Renal cortical epithelial cell (primary cell): ENCODE data around the gene NDE1. TPM values are rescaled to one million over a fixed set of nuclear protein-coding genes. Genes with fewer than 3 reads are reported as not detected.
A peak's percentile ranks its signal among the peaks of the same experiment; 100 is the strongest.
"Not testable (repeated sequence)": the region's sequence is repeated elsewhere in the genome, so short reads cannot be mapped to it uniquely, and the experiment has no call there.

Experiments used
- DNase-seq: peaks from one replicate; pipeline ENCODE4 v3.0.0-alpha.2; 2011; ENCODE audit warnings: low read depth
- total RNA-seq: library from RNA; depleted of rRNA; stranded (reverse); fragments of >200 nt; gene quantifications from 2 replicates; pipeline ENCODE4 v1.2.3, GENCODE V29; 2014

NDE1 gene, protein sequence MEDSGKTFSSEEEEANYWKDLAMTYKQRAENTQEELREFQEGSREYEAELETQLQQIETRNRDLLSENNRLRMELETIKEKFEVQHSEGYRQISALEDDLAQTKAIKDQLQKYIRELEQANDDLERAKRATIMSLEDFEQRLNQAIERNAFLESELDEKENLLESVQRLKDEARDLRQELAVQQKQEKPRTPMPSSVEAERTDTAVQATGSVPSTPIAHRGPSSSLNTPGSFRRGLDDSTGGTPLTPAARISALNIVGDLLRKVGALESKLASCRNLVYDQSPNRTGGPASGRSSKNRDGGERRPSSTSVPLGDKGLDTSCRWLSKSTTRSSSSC
- total RNA-seq = 17.3 and 23.4 TPM in 2 replicates

DNA sequence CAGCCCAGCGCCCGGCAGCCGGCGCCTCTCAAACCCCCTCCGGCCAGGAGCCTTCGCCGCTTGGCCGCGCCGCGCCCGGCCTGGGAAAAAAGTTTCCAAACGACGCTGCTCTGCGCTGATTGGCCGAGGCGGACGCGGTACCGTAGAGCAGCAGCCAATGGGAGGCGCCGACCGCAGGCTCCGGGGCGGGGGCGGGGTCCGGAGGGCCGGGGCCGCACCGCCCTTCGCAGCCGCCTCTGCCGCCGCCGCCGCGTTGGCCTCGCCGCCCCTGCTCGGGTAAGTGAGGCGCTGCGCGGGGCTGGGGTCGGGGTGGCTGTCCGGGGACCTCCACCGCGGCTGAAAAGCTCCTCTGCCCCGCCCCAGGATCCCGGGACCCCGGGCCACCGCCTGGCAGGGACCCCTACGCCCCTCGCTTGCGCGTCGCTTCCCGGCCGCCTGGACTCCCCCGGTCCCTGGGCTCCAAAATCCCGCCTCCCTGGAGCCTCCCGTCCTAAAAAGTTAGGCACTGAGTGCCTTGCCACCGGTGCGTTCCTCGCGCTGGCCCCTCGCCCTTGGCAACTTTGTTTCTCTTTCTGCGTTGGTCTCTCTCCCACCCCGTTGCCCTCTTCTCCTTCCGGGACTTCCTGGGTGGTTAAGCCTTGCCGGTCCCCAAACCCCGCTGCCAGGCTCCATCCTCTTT is at the start of gene NDE1:
TSS of gene NDE1 (plus strand) at position 227 of the 679 bp plus-strand sequence. CDS start 14,534 bp downstream, outside the sequence.
- DNase-seq = peak; percentile 70

DNA sequence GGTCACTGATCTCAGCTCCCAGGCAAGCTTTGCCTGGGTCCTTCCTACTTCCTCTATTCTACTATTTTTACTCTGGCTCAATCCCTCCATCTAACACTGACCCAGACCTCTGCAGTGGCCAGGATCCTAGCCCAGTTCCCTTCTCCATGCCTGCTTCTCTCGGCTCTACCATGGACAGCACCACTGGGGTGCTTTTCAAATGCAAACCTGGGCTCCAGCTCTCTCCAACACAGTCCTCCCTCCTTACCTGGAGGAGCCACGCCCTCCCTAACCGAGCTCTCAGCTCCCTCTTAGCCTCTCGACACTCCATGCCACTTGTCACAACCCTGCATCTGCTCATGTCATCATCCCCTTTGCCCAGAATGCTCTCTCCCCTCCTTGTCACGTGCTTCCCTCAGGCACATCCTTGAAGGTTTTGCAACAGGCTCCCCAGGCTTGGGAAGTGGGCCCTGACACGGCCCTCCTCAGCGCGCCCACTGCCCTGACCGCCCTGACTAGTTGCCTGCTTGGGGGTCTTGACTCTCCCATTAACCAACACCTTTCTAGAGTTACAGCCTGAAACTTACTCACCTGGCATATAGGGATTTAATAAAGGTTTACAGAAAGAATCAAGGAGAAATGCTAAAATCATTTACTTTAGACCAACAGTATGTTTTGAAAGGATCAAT is 48.7 kb upstream of the NDE1 start:
- no peak for DNase-seq

DNA sequence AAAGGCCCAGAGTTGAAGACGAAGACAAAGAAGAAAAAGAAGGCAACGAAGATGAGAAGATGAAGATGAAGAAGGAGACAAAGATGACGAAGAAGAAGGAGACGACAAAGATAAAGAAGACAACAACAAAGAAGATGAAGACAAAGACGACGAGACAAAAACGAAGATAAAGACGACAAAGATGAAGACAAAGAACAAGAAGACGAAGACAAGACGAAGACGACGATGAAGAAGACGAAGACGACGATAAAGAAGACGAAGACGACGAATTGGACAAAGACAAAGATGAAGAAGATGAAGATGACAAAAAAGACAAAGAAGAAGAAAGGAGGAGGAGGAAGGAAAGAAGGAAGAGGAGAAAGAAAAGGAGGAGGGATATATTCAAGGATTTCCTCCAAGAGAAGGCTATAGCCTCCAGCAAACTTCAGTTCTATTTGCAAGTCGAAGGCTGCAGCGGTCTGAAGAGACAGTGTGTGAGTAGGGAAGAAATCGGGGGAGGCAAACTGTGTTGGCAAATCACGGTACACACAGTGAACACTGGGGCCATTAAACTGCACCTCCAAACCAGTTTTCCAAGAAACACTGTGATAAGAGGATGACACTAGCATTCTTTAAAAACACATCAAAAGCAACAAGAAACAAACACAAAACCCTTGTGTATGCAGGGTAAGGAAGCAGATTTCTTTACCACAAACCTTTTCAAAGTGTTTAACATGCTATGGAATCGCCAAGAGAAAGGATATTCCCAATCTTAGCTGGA is 47.6 kb upstream of the NDE1 start:
- DNase-seq = no peak

DNA sequence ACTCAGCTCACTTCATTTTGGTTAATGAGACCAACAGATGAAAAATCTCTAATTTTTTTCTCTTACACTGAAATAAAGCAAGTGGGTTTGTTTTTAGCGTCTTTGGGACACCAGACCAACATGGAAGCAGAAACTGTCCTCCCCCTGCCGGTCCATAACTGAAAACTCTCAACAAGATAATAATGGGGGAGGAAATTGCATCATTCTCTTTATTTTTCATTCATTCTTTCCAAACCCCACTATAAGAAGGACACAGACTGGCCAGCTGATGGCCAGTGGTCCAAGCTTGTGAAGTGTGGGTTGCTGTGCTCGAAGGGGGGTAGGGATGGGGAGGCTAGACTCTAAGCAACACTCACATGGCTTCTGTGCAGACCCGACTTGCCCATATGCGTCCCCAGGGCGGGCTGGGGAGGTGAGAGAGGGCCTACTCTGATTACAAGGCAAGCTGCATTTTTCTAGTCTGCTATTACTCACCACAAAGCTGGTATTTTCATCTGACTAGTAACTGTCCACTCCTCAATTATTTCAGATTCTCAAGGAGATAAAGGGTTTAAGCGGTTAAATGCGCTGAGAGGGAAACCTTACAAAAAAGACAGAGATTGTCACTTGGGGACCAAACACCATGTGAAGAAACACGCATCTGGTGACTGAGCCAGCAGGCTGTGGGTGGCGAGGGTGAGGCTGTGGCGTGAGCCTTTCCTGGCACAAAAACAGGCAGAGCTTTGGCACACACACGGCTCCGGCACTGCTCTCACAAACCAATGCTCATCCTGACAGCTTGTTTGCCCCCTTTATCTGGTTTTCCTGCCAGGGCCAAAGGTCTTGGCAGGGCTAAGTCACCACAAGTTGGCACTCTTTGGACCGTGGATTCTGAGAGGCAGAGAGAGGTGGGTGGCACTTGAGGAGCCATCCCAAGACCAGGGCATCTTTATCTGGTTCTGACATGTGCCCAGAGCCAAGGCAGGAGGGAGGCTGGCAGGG is 45.3 kb upstream of the NDE1 start:
- no peak for DNase-seq

DNA sequence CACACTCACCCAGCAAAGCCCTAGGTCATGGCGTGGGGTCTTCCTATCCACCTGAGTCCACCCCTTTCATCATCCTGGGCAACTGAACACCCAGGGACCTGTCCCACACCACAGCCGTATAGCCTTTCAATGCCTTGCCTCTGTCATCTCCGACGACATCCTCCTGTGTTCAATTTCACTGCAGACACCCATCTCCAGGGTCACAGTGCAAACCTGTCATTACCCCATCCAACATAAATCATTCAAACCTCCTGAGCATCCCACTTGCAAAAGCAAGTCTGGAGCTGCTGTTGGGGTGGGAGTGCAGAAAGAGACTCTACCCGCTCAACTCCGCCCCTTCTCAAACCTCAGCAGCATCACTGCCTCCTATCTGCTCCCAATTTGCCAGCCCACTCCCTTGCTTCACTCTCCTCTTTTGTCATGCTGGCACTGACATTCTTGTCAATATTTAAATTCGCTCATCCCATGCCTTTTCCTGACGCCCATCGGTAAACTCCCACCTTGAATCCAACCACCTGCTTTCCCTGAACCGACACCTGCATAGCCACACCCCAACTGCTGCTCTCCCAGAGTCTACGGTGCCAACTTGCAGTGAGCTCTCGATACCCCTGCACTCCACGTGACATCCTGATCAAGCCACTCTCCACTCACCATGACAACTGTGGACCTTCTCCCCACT is 44.1 kb upstream of the NDE1 start:
- DNase-seq = no peak

DNA sequence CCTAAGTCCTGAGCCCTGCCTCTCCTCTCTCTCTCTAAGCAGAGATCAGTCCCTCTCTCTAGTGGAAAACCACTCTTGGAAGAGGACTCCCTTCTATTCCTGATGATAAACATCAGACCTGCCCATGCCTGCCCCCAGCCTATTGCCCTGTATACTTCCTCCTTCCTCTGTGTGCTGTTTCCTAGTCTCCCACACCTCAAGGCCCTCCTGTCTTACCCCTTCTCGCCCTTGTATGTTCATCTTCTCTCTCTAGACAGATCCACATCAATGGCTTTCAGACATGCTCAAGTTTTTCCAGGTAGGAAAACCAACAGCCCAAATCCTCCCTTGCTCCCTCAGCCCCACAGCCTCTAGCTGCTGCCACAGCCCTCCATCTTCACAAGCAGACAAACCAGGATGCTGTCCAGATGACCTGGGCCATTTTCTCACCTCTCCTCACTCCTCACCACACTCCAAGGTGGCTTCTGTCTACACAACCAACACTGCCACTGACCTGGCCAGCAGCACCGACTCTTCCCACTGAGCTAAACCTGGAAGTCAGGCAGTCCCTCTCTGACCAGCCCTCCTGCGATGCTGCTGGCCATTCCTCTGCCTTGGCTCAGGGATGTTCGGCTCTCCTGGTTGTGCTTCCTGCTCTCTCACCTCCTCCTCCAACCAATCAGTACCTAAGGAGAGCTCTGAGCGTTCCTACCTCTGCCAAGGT is 43.4 kb upstream of the NDE1 start:
- DNase-seq = no peak

DNA sequence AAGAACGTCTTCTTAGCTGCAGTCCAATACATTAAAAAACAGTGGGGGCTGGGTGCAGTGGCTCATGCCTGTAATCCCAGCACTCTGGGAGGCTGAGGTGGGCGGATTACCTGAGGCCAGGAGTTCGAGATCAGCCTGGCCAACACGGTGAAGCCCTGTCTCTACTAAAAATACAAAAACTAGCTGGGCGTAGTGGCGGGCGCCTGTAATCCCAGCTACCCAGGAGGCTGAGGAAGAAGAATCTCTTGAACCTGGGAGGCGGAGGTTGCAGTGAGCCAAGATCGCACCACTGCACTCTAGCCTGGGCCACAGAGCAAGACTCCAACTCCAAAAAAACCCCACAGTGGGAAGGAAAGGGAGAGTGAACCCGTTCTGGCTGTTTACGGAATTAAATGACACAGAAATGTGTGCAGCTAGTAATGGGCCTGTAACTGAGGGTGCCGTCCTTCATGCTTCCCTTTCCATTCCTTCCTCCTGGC is 42.8 kb upstream of the NDE1 start:
- DNase-seq = not testable (repeated sequence)

DNA sequence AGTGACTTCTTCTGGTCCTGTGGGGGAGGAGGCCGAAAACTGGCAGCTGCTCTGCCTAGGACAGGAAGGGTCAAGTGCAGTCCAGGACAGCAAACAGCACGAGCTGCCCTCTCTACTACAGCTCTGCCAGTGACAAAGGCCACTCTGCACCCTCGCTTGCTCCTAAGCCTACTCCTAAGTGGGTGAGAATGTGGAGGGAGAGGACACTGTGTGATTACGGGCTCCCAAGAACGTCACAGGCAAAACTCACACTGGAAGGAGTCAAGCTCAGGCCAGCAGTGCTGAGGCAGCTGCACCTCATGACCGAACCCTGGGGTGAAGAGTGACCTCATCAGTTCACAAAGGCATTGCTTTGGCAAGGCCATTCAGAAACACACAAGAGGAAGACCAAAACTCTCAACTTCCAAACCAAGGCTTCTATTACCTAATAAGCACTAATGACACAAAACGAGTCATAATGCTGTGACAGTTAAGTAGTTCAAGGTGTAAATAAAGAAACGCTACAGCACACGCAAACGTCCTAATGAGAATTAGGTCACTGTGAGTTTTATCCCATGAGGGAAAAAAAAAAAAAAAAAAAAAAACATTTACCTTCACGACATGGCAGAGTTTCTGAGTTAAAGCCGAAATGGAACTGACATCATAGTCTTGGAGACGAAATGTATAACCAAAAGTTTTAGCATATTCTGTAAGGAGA is 42.2 kb upstream of the NDE1 start:
- peak; percentile 58 for DNase-seq

DNA sequence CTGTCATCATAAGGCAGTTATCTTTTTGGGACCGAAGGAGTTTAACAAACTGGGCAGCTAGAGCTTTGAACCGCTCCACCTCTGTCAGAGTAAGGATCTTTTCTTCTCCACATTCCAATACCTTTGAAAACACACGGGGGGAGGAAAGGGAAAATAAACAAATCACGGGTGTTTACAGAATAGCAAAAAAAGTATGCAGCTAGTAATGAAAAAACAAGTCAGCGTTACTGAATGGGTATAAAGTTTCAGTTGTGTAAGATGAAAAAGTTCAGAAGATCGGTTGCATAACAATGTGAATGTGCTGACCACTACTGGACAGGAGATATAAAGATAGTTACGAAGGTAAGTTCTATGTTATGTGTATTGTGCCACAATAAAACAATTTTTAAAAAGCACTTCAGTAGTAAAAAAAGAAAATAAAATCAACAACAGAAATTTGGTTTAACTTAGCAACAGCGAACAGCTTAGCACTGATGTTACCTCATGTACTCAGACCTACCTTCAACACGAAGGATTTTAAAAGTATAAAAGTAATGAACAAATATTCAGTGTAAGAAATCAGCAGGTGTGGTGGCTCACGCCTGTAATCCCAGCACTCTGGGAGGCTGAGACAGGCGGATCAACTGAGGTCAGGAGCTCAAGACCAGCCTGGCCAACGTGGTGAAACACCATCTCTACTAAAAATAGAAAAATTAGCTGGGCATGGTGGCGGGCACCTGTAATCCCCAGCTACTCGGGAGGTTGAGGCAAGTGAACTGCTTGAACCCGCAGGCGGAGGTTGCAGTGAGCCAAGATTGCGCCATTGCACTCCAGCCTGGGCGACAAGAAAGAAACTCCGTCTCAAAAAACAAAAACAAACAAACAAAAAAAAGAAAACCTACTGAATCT is 41.4 kb upstream of the NDE1 start:
- DNase-seq = peak; percentile 22

DNA sequence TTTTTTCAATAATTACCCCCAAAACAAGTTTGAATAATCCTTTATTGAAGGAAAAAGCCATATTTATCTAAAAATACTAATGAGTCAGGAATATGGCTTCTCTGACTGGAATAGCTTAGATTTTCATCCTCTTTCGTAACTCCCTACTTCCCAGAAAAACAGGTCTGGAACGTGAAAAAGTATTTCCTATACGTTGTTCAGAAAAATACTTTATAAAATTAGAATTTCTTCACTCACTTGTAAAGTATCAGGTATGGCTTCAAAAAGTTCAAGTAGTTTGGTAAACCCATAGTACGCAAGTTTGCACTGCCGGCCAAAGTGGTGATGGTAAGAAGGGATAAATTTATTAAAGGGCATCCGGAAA is 40.8 kb upstream of the NDE1 start:
- no peak for DNase-seq

DNA sequence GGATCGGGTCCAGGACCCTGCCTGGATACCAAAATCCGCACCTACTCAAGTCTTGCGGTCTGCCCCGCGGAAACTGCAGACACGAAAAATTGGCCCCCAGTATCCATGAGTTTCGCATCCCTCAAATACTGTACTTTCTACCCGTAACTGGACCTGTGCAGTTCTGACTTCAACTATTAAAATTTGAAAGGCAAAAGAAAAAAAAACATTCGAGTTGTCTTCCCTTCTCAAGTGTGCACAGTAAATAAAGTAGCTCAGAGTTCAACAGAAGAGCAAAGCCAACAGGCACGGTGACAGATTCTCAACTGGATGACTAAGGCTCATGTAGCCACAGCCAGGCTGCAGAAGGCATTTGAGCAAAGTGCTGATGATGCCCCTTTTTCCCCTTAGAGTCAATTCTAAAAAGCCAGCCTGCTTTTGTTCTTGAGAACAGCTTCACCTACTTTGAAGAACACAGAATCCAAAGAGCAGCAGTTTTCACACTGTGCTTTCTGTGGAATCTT is 39.6 kb upstream of the NDE1 start:
- no peak for DNase-seq

DNA sequence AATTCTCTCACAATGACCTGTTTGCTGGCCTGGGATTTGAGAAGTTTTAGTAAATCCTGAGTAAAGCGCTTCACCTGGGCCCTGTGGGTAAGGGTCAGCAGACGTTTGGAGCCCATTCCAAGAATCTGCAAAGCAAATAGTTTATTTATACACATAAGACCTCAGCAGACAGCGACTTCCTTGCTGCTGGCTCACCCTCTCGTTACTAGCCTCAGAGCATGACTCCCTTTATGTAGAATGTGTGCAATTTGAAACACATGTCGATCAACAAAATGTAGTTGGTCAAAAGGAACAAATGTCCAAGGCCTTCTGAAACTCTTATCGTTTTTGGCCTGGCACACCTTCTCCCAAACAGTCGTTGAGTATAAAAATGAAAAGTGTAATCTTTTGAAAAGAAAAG is 38.4 kb upstream of the NDE1 start:
- no peak for DNase-seq

DNA sequence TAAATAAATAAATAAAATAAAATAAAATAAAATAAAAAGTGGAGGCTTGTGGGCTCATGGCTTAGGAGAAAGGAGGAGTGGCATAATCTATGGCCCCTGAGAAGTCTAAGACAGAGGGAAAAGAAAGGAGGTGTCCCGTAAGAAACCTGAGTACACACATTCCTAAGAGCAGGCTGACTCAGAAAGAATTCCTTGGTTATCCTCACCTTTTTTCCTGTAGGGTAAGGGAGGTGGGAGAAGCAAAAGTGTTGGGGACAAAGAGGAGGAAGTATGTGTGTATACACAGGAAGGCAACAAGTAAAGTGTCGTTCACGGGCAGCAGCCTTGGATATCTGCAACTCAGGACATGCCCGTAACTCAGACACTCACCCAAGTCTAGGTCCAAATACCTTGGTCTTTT is 36.4 kb upstream of the NDE1 start:
- peak; percentile 33 for DNase-seq

DNA sequence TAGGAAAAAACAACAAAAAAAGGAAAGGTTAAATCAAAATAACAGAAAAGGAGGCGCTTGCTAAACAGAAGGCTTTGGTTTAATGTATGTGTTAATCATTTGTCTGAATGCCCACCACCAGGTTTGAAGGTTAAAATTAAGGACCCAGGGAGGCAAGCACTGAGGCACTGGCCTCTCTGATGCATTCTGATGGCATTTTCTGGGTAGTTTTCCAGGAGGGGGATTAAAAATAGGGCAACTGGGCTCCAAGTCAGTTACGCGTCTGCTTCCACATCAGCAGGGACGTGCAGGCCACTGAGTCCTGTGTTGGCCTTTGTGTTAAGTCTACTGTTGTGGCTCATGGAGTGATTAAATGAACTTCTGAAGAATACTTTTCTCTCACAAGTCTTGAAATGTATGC is 34.0 kb upstream of the NDE1 start:
- DNase-seq = no peak

DNA sequence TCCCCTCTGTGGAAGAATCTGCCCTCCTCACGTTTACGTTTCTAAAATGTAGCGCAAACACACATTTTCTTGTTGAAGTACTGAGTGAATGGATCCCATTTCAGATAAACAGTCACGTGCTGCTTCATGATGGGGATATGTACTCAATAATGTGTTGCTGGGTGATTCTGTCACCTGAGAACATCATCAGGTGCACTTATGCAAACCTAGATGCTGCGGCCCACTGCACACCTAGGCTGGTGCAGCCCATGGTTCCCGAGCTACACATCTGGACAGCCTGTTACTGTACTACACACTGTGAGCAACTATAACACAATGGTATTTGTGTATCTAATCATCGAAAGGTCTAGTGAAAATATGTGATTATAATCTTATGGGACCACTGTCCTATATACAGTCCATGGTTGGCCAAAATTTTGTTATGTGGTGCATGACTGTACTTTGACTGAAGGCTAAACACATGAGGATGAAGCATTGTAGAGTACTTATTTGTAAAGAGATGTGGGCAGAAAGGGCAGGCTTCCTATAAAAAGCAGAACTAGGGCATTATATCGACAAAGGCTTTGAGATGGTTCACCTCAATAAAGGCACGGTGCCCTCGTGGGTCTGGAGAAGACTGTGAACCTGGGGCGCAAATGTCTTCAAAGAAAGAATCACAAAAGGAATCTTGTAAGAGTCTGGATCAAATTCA is 33.4 kb upstream of the NDE1 start:
- DNase-seq = no peak

DNA sequence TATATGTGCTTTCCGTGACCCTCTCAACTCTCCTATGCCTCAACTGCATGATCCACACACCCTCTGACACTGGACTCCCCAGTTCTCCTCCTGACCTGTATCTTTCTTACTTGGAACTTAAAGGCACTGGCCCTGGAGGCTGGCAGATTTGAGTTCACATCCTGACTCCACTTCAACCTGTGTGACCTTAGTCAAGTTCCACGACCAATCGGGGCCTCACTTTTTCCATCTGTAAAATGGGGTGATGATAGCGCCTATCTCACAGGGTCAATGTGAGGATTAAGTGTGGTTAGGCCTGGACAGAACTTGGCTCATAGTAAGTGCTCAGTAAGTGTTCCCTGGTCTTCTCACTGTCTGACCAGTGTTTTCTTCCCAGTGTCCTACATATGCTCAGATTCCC is 32.1 kb upstream of the NDE1 start:
- DNase-seq = no peak

DNA sequence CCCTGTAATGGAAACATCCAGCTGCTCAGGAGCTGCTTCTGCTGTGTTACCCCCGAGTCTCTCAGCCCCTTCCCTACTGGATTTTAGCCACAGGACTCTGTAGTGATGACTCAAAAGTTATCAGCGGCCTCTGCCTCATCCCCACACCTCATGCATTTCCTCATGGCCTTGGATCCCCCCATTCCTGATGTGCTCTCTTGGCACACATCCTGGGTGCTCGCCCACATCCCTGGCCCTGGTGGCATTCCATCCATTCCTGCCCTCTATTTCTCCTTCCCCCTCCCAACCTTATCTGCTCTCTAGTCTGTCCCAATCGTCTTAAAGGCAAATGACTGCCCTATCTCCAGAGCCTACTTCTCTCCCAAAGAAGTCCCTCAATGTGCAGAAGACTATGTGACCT is 31.7 kb upstream of the NDE1 start:
- DNase-seq = peak; percentile 78
